ENCODE data around the gene KCNMA1. TPM values are rescaled to one million over a fixed set of nuclear protein-coding genes. Genes with fewer than 3 reads are reported as not detected.

The KCNMA1 gene
- total and polyA plus RNA-seq, 9 of the 15 experiments (the other 6 are each of a cell fraction or from before 2014, with no cell fraction given), result 0.01 to 0.95 (median 0.15) TPM; not detected in 4

DNA sequence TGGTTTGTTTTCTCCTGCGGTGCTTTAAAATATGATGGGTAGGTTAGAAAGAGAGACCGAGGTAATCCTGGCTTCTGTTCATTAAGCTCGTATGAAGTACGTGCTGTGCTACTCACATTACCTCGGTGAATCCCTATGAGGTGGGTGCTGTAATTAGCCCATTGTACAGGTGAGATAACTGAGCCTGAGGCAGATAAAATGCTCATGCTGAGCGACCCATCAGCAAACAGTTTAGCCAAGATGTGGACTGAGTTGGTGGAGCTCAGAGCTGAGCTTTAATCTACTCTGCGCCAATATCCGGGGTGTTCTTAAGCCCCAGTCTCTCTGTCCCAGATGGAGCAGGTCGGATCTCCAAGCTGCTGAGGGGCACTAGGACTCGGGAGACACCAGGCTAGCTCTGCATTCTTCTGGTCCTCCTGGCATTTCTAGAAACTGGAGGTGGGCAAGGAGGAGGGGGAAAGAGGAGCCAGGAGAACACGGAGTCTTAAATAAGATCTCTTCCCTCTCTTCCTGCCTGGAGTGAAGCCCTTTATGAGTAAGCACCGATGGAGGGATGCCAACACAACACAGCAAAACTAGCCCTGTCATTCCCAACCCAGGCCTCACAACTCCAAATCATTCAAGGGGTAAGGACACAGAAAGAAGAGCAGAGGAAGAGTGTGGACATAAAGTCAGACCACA is 458.5 kb downstream of the KCNMA1 start:
- DNase-seq (ENCODE audit: extremely low read depth in 1 of 4, low spot score in 3 of 4) (no peak), ATAC-seq (no peak), FAIRE-seq (no peak)
- Histone ChIP-seq H3K36me3 (ENCODE audit: control insufficient read depth, insufficient read depth, low read length) (no peaks in the 10 kb centered on the region), H3K9ac (ENCODE audit: insufficient read depth in 1 of 2, low read depth in 2 of 2, low read length in 2 of 2) (no peak overlapping the region), H3K9me1 (ENCODE audit: control insufficient read depth, insufficient read depth, low read length) (no peaks in the 10 kb centered on the region), H3K79me2 (ENCODE audit: control insufficient read depth, insufficient read depth, low read length) (no peaks in the 10 kb centered on the region), H3K9me3 (replicated peaks; ENCODE audit: control insufficient read depth, insufficient read depth, low read depth, low read length) (no peaks in the 10 kb centered on the region), H4K20me1 (replicated peaks; ENCODE audit: control insufficient read depth, insufficient read depth, low read length) (no peaks in the 10 kb centered on the region; the same call in 1 of the 2 replicates), H3K4me2 (ENCODE audit: insufficient read depth, low read length) (no peak overlapping the region), H3K27ac (ENCODE audit: extremely low read depth, low read depth, low read length) (no peak overlapping the region), H3K4me3 (no peak overlapping the region), H2AFZ (ENCODE audit: low read depth, low read length) (no peak overlapping the region), H3K27me3 (ENCODE audit: control insufficient read depth in 2 of 2, insufficient read depth in 2 of 2, low read length in 2 of 2) (peaks cover 11 to 17% of the 10 kb centered on the region in 2 experiments; a peak in 4 of 5 replicates), H3K4me1 (replicated peaks in 1 of 2; ENCODE audit: control insufficient read depth in 2 of 2, insufficient read depth in 2 of 2, low read length in 2 of 2) (no peaks in the 10 kb centered on the region)
- ChIA-PET CTCF (ENCODE audit: low intra/inter-chr PET ratio) (interaction anchor here (0.5 kb wide), 1 partner anchor 983 kb away, joined by 3 read pairs; no protein-coding TSS in a partner anchor), POLR2A (interaction anchor here (0.6 kb wide), 1 partner anchor 1931 kb away, joined by 3 read pairs; no protein-coding TSS in a partner anchor)
- intact Hi-C loops (cut with micrococcal nuclease), result no loop called here
- 1% methylated on average over 11 of the region's 12 CpGs for WGBS (ENCODE audit: insufficient coverage, low coverage, missing lambda C conversion rate)
- in situ Hi-C loops (cut with MboI), result no loop called here
- TF ChIP-seq RBM25 (IDR thresholded peaks at IDR 0.05; ENCODE audit: low read depth, low read length, severe bottlenecking), result peak; percentile 16
- no peak for TF ChIP-seq RUNX1 (IDR thresholded peaks at IDR 0.05; ENCODE audit: low read depth)
- no TSS peak for BruUV-seq (replicated peaks)

DNA sequence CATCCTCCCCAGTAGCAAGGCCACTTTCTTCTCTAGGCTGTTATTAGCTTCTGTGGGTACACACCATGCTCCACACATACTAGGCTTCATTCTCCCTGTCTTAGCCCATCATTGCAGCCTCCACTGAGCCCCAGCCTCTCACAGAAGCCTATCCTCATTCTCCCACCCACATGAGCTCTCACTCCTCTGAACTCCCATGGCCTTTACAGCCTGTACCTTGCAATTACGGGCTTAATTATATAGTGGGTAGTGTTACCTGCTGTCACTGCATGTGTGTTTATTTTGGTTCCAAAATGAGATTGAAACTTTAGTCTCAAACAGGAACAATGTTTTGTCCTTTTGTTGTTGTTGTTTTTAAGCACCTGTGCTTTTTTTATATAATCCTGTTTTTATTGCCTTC is 460.0 kb downstream of the KCNMA1 start:
- no peak for TF ChIP-seq SRSF3 (IDR thresholded peaks at IDR 0.05; ENCODE audit: insufficient read depth, low read length)
- TF ChIP-seq RCOR1 (IDR thresholded peaks at IDR 0.05; ENCODE audit: borderline replicate concordance in 1 of 2, low read depth in 2 of 2, low read length in 2 of 2), result no peak
- Histone ChIP-seq H3K79me2 (ENCODE audit: control insufficient read depth, insufficient read depth, low read length) (no peaks in the 10 kb centered on the region), H3K4me2 (ENCODE audit: insufficient read depth, low read length) (no peak overlapping the region), H2AFZ (ENCODE audit: low read depth, low read length) (no peak overlapping the region), H4K20me1 (replicated peaks; ENCODE audit: control insufficient read depth, insufficient read depth, low read length) (no peaks in the 10 kb centered on the region; the same call in 1 of the 2 replicates), H3K4me3 (no peak overlapping the region), H3K9me3 (replicated peaks; ENCODE audit: control insufficient read depth, insufficient read depth, low read depth, low read length) (no peaks in the 10 kb centered on the region), H3K4me1 (replicated peaks in 1 of 2; ENCODE audit: control insufficient read depth in 2 of 2, insufficient read depth in 2 of 2, low read length in 2 of 2) (no peaks in the 10 kb centered on the region), H3K9ac (ENCODE audit: insufficient read depth in 1 of 2, low read depth in 2 of 2, low read length in 2 of 2) (no peak overlapping the region), H3K36me3 (ENCODE audit: control insufficient read depth, insufficient read depth, low read length) (no peaks in the 10 kb centered on the region), H3K27ac (ENCODE audit: extremely low read depth, low read depth, low read length) (no peak overlapping the region), H3K9me1 (ENCODE audit: control insufficient read depth, insufficient read depth, low read length) (no peaks in the 10 kb centered on the region), H3K27me3 (ENCODE audit: control insufficient read depth in 2 of 2, insufficient read depth in 2 of 2, low read length in 2 of 2) (peaks cover 11 to 17% of the 10 kb centered on the region in 2 experiments; a peak in 4 of 5 replicates)
- DNase-seq (ENCODE audit: extremely low read depth in 1 of 4, low spot score in 3 of 4), result no peak
- CTCF ChIA-PET (ENCODE audit: low intra/inter-chr PET ratio), result interaction anchor here (0.7 kb wide), 1 partner anchor 487 kb away, joined by 3 read pairs; no protein-coding TSS in a partner anchor
- in situ Hi-C loops (cut with MboI) (no loop called here), intact Hi-C loops (cut with micrococcal nuclease) (no loop called here)
- BruUV-seq (replicated peaks), result no TSS peak
- POLR2A ChIA-PET, result interaction anchor here (0.6 kb wide), 1 partner anchor 423 kb away, joined by 3 read pairs; no protein-coding TSS in a partner anchor
- WGBS (ENCODE audit: insufficient coverage, low coverage, missing lambda C conversion rate), result 0% methylated on average over 1 of the region's 1 CpG
- no peak for ATAC-seq
- no peak for FAIRE-seq
